Upper lobe of left lung (tissue), 6 donors: ENCODE measurements around the gene PSMD1. TPM values are rescaled to one million over a fixed set of nuclear protein-coding genes. Genes with fewer than 3 reads are reported as not detected.

ENCODE experiments used
- ATAC-seq, 2 donors: fragments of 200-7000 bp; cut with Tn5 transposase; one replicate each; pipeline ENCODE4 v1.9.1; 2022; ENCODE audit warnings: mild to moderate bottlenecking in 2 of 2, moderate library complexity in 2 of 2; ENCODE audit not compliant: low FRiP score in 2 of 2
- DNase-seq, 2 donors: peaks; one replicate each; pipeline ENCODE4 v3.0.0-alpha.2; 2019 to 2020
- H3K27ac ChIP-seq, 4 donors: fragments of 200-600 bp; sonication (generic); one replicate each; pipeline ENCODE4 v1.5.1; 2016 to 2019
- H3K27me3 ChIP-seq, 4 donors: fragments of 200-600 bp; sonication (generic); one replicate each; pipeline ENCODE4 v1.5.1; 2017 to 2019
- H3K36me3 ChIP-seq, 4 donors: fragments of 200-600 bp; sonication (generic); one replicate each; pipeline ENCODE4 v1.5.1; 2016 to 2019
- H3K4me1 ChIP-seq, 4 donors: fragments of 200-600 bp; sonication (generic); one replicate each; pipeline ENCODE4 v1.5.1; 2018 to 2019
- H3K4me3 ChIP-seq, 4 donors: fragments of 200-600 bp; sonication (generic); one replicate each; pipeline ENCODE4 v1.5.1; 2017 to 2019; ENCODE audit warnings: mild to moderate bottlenecking in 2 of 4, moderate library complexity in 1 of 4
- H3K9me3 ChIP-seq, 4 donors: fragments of 200-600 bp; sonication (generic); one replicate each; pipeline ENCODE4 v1.5.1; 2018 to 2019
- CTCF ChIP-seq, 6 experiments: fragments of 450-650 bp in 4 of 6; fragments of 200-600 bp in 2 of 6; sonication (generic) in 2 of 6; IDR thresholded peaks; one replicate each; pipeline ENCODE4 v1.5.1; 2016 to 2019; ENCODE audit warnings: antibody characterized with exemption in 6 of 6
- EP300 ChIP-seq, 4 donors: sonication (generic); formaldehyde crosslinking; IDR thresholded peaks; one replicate each; pipeline ENCODE4 v1.5.1; 2017; ENCODE audit warnings: antibody characterized with exemption in 4 of 4, control low read depth in 2 of 4
- POLR2A ChIP-seq, 4 donors: fragments of 450-650 bp; IDR thresholded peaks; one replicate each; pipeline ENCODE4 v1.5.1; 2016 to 2017; ENCODE audit warnings: antibody characterized with exemption in 4 of 4, mild to moderate bottlenecking in 2 of 4
- POLR2AphosphoS5 ChIP-seq, 2 donors: sonication (generic); formaldehyde crosslinking; IDR thresholded peaks; one replicate each; pipeline ENCODE4 v1.5.1; 2017; ENCODE audit warnings: antibody characterized with exemption in 2 of 2
- WGBS, 2 donors: methylation state at CpG; one replicate each; pipeline ENCODE4 v1.1.5; 2017 to 2018; 5-methylcytosine and 5-hydroxymethylcytosine counted together
- total RNA-seq, 6 donors: library from RNA; depleted of rRNA in 4 of 6; stranded (reverse); fragments of >200 nt in 4 of 6; gene quantifications; one replicate each; pipeline versions ENCODE4 v1.1.0 to v1.2.1, GENCODE V29; 2016 to 2021
- donor health status: DM: no; HTN: no; CAD: no; lungs with moderate emphysema.
- donor health status: DM: no; HTN: yes; CAD: no; lungs with severe emphysema.

Gene PSMD1
- total RNA-seq, 6 donors from 2014 or later, result 24.6 to 68.1 (median 57.0) TPM

- WGBS, 2 donors, result 91 to 95% methylated on average over 8 of the region's 8 CpGs
- Histone ChIP-seq H3K4me3 (no peak overlapping the region), H3K27me3 (no peaks in the 10 kb centered on the region), H3K9me3 (no peaks in the 10 kb centered on the region), H3K4me1 (no peaks in the 10 kb centered on the region), H3K27ac (no peak overlapping the region), H3K36me3 (peaks cover 0 to 54% (median 23%) of the 10 kb centered on the region in 4 donors)
- no peak for TF ChIP-seq POLR2A (IDR thresholded peaks at IDR 0.05)
- no peak for TF ChIP-seq CTCF (IDR thresholded peaks at IDR 0.05)
- no peak for TF ChIP-seq POLR2AphosphoS5 (IDR thresholded peaks at IDR 0.05)
- TF ChIP-seq EP300 (IDR thresholded peaks at IDR 0.05), result no peak
- DNase-seq (no peak), ATAC-seq (no peak)
Measured at GRCh38 chr2:231152800-231153557, 96.3 kb downstream of the PSMD1 start.

- no peaks in the 10 kb centered on the region for H3K9me3 ChIP-seq
- no peak for ATAC-seq
- no peak for DNase-seq
- peak overlapping the region in 1 of 4 donors; percentile 7 for H3K27ac ChIP-seq
- peaks cover 0 to 36% (median 4%) of the 10 kb centered on the region in 4 donors for H3K36me3 ChIP-seq
- no peak overlapping the region for H3K4me3 ChIP-seq
- TF ChIP-seq POLR2AphosphoS5 (IDR thresholded peaks at IDR 0.05) (no peak), CTCF (IDR thresholded peaks at IDR 0.05) (no peak), POLR2A (IDR thresholded peaks at IDR 0.05) (no peak), EP300 (IDR thresholded peaks at IDR 0.05) (no peak)
- peaks cover 0 to 9% (median 4%) of the 10 kb centered on the region in 4 donors for H3K4me1 ChIP-seq
- H3K27me3 ChIP-seq, result no peaks in the 10 kb centered on the region
Measured at GRCh38 chr2:231159306-231159705, 102.6 kb downstream of the PSMD1 start.

GRCh38 chr2:231160701-231161100, 104.0 kb downstream of the PSMD1 start:
- ATAC-seq (no peak), DNase-seq (no peak)
- no peaks in the 10 kb centered on the region for H3K27me3 ChIP-seq
- peaks cover under 1 to 40% (median 7%) of the 10 kb centered on the region in 4 donors for H3K36me3 ChIP-seq
- no peak overlapping the region for H3K4me3 ChIP-seq
- WGBS, 2 donors, result 94 to 98% methylated on average over 5 of the region's 5 CpGs
- H3K4me1 ChIP-seq, result peaks cover 0 to 9% (median 4%) of the 10 kb centered on the region in 4 donors
- H3K9me3 ChIP-seq, result no peaks in the 10 kb centered on the region
- peak overlapping the region in 1 of 4 donors; percentile 52 for H3K27ac ChIP-seq
- TF ChIP-seq EP300 (IDR thresholded peaks at IDR 0.05) (no peak), POLR2A (IDR thresholded peaks at IDR 0.05) (no peak), CTCF (IDR thresholded peaks at IDR 0.05) (no peak), POLR2AphosphoS5 (IDR thresholded peaks at IDR 0.05) (no peak)

- DNase-seq, result no peak
- 80 to 81% methylated on average over 7 of the region's 7 CpGs for WGBS, 2 donors
- TF ChIP-seq EP300 (IDR thresholded peaks at IDR 0.05) (no peak), POLR2A (IDR thresholded peaks at IDR 0.05) (no peak), POLR2AphosphoS5 (IDR thresholded peaks at IDR 0.05) (no peak), CTCF (IDR thresholded peaks at IDR 0.05) (no peak)
- peaks cover 4 to 46% (median 14%) of the 10 kb centered on the region in 4 donors for H3K36me3 ChIP-seq
- no peak for ATAC-seq
- peaks cover 0 to 9% (median 4%) of the 10 kb centered on the region in 4 donors for H3K4me1 ChIP-seq
- H3K9me3 ChIP-seq, result no peaks in the 10 kb centered on the region
- H3K4me3 ChIP-seq, result no peak overlapping the region
- H3K27me3 ChIP-seq, result no peaks in the 10 kb centered on the region
- H3K27ac ChIP-seq, result peak overlapping the region in 2 of 4 donors; percentile 42 to 52
Measured at GRCh38 chr2:231161252-231161839, 104.7 kb downstream of the PSMD1 start.
